ENCODE measurements around the gene DNAH10.
"Not testable (repeated sequence)": the region's sequence is repeated elsewhere in the genome, so short reads cannot be mapped to it uniquely, and the experiment has no call there.

DNAH10 gene

GRCh38 chr12:123934016-123934620, 172.0 kb downstream of the DNAH10 start:
- DNase-seq (ENCODE audit: low spot score) = no peak

GRCh38 chr12:123934829-123935228, 172.7 kb downstream of the DNAH10 start:
- DNase-seq (ENCODE audit: low spot score) = no peak

GRCh38 chr12:123935956-123936355, 173.9 kb downstream of the DNAH10 start:
- DNase-seq (ENCODE audit: low spot score) = no peak

GRCh38 chr12:123936471-123936870, 174.4 kb downstream of the DNAH10 start:
- no peak for DNase-seq (ENCODE audit: low spot score)

DNA sequence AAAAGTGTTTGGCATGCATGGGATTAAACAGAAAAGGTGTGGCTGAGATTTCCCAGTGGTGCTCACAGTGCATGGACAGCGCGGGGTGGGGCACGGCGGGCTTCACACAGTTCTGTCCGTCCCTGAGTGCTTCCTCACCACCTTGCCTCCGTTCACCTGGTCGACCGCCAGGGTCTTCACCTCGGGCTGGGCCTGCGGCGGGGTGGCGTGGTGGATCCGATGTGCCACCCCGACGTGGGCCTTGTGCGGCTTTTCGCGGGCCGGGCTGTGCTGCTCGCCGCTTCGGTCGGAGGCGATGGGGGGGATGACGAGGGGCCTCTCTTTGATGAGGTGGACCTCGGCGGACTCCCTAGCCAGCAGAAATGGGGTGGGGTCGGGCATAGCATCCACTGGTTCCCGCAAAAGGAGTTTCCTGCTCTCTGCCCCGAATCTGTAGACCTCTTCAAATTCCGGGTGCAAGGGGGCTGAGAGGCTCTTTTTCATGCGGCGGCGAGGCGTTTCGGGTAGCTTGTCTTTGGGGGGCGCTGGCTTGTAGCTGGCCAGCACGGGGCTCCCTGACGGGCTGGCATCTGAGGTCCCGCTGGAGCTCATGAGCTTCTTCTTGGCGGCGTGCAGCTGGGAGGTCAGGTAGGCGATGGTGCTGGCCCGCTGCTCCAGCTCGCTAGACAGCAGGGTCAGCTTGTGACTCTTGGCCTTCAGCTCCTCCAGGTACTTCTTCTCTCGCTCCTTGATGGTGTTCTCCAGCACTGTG, 175.0 kb downstream of the DNAH10 start:
- DNase-seq (ENCODE audit: low spot score) = no peak

GRCh38 chr12:123937707-123938591, 175.8 kb downstream of the DNAH10 start:
- no peak for DNase-seq (ENCODE audit: low spot score)

DNA sequence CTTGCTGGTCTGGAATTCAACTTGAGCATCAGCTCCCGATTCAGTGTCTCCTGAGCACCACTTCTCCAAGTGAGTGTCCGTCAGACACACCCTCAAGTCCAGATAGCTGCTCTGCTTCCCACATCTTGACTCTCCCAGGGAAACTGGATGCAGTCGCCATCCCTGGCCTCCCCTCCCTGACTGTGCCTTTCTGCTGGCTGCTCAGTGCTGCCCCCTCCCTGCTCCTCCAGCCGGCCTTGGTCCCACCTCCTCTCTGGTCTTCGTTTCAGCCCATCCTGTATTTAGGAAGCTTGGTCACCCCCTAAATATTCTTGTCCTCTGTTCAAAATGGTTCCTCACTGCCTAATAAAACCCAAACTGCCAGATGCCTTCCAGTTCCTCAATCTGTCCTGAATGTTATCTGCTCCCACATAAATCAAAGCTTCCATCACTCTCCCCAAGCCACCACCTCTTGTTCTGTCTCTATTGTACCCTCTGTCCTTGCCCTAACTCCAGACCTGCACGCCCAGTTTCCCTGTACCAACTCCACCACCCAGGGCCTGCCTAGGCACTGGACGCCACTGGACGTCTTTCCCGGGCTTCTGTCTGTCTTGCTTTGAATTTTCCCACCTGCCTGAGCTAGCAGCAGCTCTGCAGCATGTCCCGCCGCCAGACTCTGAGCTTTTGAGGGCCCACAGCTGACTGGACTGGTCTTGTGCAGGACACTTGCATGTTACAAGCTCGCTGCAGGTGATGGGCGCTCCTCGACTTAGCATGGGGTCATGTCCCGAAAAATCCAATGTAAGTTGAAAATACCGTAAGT, 176.8 kb downstream of the DNAH10 start:
- DNase-seq (ENCODE audit: low spot score) = no peak

DNA sequence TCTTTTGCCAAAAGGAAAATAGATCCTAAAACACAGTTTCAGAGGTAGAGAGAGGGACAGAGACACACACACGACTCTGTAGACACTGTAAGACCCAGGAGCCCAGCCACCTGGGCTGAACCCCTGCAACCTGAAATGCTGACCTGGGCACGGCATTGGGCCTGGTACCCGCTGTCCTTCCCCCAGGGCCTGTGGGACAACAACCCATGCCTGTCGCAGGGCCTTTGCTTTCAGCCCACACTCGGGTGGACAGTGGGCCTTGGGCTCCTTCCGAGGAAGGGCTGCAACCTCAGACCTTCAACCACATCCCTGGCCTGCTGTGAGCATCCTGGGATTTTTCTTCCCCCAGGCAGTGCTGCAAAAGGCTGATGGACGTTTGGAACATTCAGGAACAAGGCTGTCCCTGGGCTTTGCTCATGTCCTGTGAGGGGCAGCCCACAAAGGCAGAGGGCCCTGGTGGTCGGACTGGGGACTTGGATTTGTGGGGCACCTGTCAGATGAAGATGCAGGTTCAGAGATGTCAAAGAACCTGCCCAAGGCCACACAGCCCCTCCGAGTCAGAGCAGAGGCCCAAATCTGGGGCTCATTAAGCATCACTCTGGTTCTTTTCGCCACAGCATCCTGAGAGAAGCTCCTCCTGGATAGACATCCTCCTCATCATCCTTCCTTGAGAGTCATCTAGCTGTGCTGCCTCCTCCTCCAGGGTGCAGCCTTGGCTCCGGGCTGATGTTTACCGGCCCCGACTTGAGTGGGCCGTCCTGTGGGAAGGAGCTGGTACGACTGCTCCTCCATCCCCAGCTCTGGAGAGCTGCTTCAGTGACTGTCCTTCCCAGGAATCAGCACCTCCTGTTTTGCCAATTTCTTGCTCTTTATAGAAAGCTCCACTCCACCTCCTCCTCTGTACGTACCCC, 177.9 kb downstream of the DNAH10 start:
- DNase-seq (ENCODE audit: low spot score) = no peak

DNA sequence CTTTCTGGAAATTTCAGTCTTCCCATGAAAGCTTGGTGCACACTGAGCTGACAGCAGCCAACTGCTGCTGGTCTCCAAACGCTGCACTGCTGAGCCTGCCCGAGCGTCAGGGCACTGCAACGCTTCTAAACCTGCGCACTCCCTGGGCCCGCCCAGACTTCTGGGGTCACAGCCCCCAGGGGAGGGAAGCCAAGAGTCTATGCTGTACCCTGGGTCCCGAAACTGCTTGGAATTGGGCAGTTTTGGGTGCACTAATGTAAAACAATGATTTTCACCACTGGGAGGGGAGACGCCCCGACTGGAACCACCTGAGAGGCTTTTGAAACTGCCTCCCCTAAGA, 178.5 kb downstream of the DNAH10 start:
- DNase-seq (ENCODE audit: low spot score) = no peak

- no peak for DNase-seq (ENCODE audit: low spot score)
Measured at GRCh38 chr12:123941000-123941399, 178.9 kb downstream of the DNAH10 start.

GRCh38 chr12:123941624-123942237, 179.6 kb downstream of the DNAH10 start:
- DNase-seq (ENCODE audit: low spot score) = no peak

DNA sequence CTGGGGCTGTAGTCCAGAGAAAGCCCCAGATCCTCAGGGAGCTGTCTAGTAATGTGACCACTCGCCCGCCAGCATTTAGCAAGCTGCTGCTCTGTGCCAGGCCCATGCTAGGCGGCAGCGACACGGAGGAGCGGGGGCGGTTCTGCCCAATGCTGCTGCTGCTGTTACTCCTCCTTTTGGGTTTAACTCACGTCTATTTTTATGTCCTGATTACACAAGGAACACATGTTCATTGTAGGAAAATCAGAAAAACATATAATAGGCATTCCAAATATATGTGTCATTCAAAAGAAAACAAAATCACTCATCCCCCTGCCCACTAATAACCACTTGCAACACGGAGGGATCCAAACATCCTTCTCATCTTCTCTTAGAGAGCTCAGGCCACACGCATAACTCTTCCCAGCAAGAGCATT, 180.1 kb downstream of the DNAH10 start:
- peak; percentile 70 for DNase-seq (ENCODE audit: low spot score)

GRCh38 chr12:123942911-123943648, 181.0 kb downstream of the DNAH10 start:
- DNase-seq (ENCODE audit: low spot score) = no peak

DNA sequence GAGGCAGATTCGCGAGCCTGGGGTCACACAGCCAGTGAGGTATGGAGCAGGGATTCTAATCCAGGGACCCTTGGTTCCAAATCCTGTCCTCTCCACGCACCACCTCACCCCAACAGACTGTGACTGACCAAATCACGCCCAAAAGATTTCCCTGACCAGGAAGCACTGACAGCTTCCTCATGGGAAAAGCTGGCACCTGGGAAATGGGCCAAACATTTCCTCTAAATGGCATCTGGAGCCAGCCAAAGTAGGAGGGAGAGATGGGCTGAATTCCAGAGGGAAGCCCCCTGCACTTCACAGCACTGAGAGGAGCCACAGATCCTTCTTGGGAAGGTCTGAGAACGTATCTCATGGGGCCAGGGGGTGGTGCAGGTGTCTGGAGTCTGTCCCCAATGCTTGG, 181.7 kb downstream of the DNAH10 start:
- no peak for DNase-seq (ENCODE audit: low spot score)

DNA sequence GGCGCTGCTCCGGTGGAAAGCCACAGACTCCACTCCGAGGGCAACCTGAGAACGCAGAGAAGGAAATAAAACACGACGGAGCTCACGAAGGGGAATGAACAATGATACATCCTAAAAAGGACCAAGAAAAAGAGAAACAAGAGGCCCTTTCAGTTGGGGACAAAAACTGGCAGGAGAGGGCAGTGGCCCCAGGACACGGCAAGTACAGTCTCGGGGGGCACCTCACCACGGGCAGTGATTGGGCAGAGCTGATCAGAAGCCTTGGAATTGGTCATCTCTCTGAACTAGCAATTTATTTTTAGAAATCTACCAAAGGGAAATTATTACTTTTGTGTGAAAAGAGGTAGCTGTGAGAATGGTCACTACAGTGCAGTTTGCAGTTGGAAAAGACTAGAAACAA, 182.6 kb downstream of the DNAH10 start:
- no peak for DNase-seq (ENCODE audit: low spot score)

GRCh38 chr12:123945287-123946151, 183.4 kb downstream of the DNAH10 start:
- DNase-seq (ENCODE audit: low spot score) = no peak

DNA sequence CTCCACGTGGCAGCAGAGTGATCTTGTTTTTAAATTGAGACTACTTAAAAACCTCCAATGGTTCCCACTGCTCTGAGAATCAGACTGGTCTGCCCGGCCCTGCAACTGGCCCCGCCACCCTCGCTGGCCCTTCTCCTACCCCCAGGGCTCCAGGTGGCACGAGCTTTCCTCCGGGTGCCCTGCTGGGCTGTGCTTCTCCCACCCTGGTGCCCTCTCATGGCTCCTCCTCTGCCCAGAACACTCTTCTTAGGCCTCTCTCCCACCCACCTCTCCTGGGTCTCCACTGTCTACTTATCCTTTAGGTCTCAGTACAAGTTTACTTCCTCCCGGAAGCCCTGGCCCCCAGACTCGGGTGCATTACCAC, 184.0 kb downstream of the DNAH10 start:
- no peak for DNase-seq (ENCODE audit: low spot score)

DNA sequence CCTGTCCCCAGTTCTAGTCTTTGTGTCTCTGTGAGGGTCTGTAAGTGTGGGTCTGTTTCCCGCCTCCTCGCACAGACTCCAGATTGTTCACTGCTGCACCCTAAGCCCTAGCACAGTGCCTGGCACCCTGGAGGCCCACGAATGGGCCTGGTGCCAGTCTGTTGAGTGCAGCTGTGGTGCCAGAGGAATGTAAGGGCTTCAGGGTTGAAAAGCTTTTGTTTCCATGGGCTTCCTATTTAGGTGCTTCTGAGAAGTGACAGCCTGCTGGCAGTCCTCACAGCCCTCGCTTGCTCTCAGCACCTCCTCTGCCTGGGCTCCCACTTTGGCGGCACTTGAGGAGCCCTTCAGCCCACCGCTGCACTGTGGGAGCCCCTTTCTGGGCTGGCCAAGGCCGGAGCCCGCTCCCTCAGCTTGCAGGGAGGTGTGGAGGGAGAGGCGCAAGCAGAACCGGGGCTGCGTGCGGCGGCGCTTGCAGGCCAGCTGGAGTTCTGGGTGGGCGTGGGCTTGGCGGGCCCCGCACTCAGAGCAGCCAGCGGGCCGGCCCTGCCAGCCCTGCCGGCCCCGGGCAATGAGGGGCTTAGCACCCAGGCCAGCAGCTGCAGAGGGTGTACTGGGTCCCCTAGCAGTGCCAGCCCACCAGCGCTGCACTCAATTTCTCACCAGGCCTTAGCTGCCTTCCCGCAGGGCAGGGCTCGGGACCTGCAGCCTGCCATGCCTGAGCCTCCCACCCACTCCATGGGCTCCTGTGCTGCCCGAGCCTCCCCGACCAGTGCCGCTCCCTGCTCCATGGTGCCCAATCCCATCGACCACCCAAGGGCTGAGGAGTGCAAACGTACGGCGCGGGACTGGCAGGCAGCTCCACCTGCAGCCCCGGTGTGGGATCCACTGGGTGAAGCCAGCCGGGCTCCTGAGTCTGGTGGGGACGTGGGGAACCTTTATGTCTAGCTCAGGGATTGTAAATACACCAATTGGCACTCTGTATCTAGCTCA, 184.7 kb downstream of the DNAH10 start:
- not testable (repeated sequence) for DNase-seq (ENCODE audit: low spot score)

Measured in AG08396 (cell line).